Psoas muscle (tissue), 8 donors: ENCODE results near the gene CHMP4A. TPM values are rescaled to one million over a fixed set of nuclear protein-coding genes. Genes with fewer than 3 reads are reported as not detected.
"Not testable (repeated sequence)": the region's sequence is repeated elsewhere in the genome, so short reads cannot be mapped to it uniquely, and the experiment has no call there.

ENCODE experiments used
- ATAC-seq, 4 donors: fragments of 200-7000 bp; cut with Tn5 transposase; one replicate each; pipeline ENCODE4 v1.9.1; 2020; ENCODE audit warnings: moderate library complexity in 3 of 4, mild to moderate bottlenecking in 2 of 4
- DNase-seq, 2 donors: peaks; one replicate each; pipeline ENCODE4 v3.0.0-alpha.2; 2020
- H3K27ac ChIP-seq: fragments of 200-600 bp; one replicate; pipeline ENCODE4 v1.8.0; 2022
- H3K27me3 ChIP-seq, 3 donors: fragments of 200-600 bp in 1 of 3; one replicate each; pipeline versions ENCODE4 v1.6.1 to v1.8.0; 2013 to 2022; ENCODE audit warnings: low read length in 2 of 3, mild to moderate bottlenecking in 2 of 3, moderate library complexity in 1 of 3; ENCODE audit not compliant: insufficient read depth in 3 of 3
- H3K36me3 ChIP-seq, 2 donors: fragments of 200-600 bp in 1 of 2; one replicate each; pipeline versions ENCODE4 v1.6.1 to v1.8.0; 2013 to 2022; ENCODE audit warnings: low read depth in 1 of 2, mild to moderate bottlenecking in 1 of 2, moderate library complexity in 1 of 2; ENCODE audit not compliant: insufficient read depth in 1 of 2
- H3K4me1 ChIP-seq: fragments of 200-600 bp; one replicate; pipeline ENCODE4 v1.8.0; 2022
- H3K4me3 ChIP-seq: fragments of 200-600 bp; one replicate; pipeline ENCODE4 v1.8.0; 2022; ENCODE audit warnings: mild to moderate bottlenecking
- H3K9me3 ChIP-seq: fragments of 200-600 bp; one replicate; pipeline ENCODE4 v1.8.0; 2022
- CTCF ChIP-seq: fragments of 200-600 bp; IDR thresholded peaks from one replicate; pipeline ENCODE4 v1.8.0; 2022; ENCODE audit warnings: antibody characterized with exemption
- WGBS, 3 donors: extraction: QIAGEN DNeasy Blood & Tissue Kit; methylation state at CpG; one replicate each; pipeline versions ENCODE4 v1.1.6 to v1.1.7; 2013; 5-methylcytosine and 5-hydroxymethylcytosine counted together
- intact Hi-C, 2 donors: fragments of 100-400 bp; cut with DNase I; formaldehyde crosslinking; loops; one replicate each; pipeline versions ENCODE4 v1.11.0 to v1.14.2; 2022
- polyA plus RNA-seq, 3 donors: library from polyadenylated mRNA; stranded (reverse); fragments of 200-250 nt; gene quantifications; one replicate each; pipeline ENCODE4 v1.2.3, GENCODE V29; 2013
- total RNA-seq, 4 donors: library from RNA; stranded (reverse); fragmentation: NEBNext Ultra II Directional in 2 of 4; extraction: Animal tissue kit (Norgen Biotek cat#: 25700) in 2 of 4; gene quantifications; one replicate each; pipeline versions ENCODE4 v1.2.1 to v1.2.4, GENCODE V29; 2021 to 2023
- donor health status: healthy with polysubstance abuse.
- donor health status: DM: no; HTN: no; CAD: no; lungs with moderate emphysema.
- donor health status: Bipolar disorder and iron deficiency.
- donor health status: healthy.
- donor health status: DM: yes; HTN: yes; CAD: no.
- donor health status: DM: no; HTN: no; CAD: no.
- donor health status: DM: no; HTN: no; CAD: no.
- donor health status: DM: yes; HTN: yes; CAD: no.

CHMP4A gene
- total and polyA plus RNA-seq, 7 donors, result 12.3 to 42.1 (median 18.2) TPM

- Histone ChIP-seq H3K9me3 (no peaks in the 10 kb centered on the region), H3K27ac (no peak overlapping the region), H3K4me1 (peaks cover 21% of the 10 kb centered on the region), H3K27me3 (no peaks in the 10 kb centered on the region), H3K36me3 (peaks cover 0 to 27% of the 10 kb centered on the region in 2 donors), H3K4me3 (no peak overlapping the region)
- TF ChIP-seq CTCF, result no peak
- ATAC-seq, result no peak
- no peak for DNase-seq
- WGBS, 3 donors, result 0 to 54% (median 0%) methylated on average over 1 of the region's 1 CpG
- intact Hi-C loops, result no loop called here
These were observed 15.6 kb upstream of the CHMP4A start for GRCh38 chr14:24228902-24229301.

- no peak for ATAC-seq
- intact Hi-C loops, result no loop called here
These were observed 13.2 kb upstream of the CHMP4A start for GRCh38 chr14:24226473-24226872.

GRCh38 chr14:24224618-24225071, 11.4 kb upstream of the CHMP4A start:
- intact Hi-C loops, result no loop called here
- Histone ChIP-seq H3K27me3 (no peaks in the 10 kb centered on the region), H3K36me3 (peaks cover 0 to 22% of the 10 kb centered on the region in 2 donors), H3K9me3 (no peaks in the 10 kb centered on the region), H3K4me3 (no peak overlapping the region), H3K27ac (peak overlapping the region; percentile 53), H3K4me1 (peaks cover 3% of the 10 kb centered on the region)
- ATAC-seq, result peak in 2 of 4 donors; percentile 31
- no peak for DNase-seq
- WGBS, 3 donors, result 61 to 74% (median 68%) methylated on average over 7 of the region's 7 CpGs
- TF ChIP-seq CTCF, result no peak

More at GRCh38 chr14:24226473-24226872, 13.2 kb upstream of the CHMP4A start:
- Histone ChIP-seq H3K4me1 (peaks cover 12% of the 10 kb centered on the region), H3K9me3 (no peaks in the 10 kb centered on the region), H3K27ac (no peak overlapping the region), H3K27me3 (no peaks in the 10 kb centered on the region), H3K36me3 (peaks cover 0 to 24% of the 10 kb centered on the region in 2 donors), H3K4me3 (no peak overlapping the region)
- no peak for DNase-seq
- TF ChIP-seq CTCF, result no peak
- 44 to 58% (median 53%) methylated on average over 1 of the region's 1 CpG for WGBS, 3 donors

GRCh38 chr14:24222987-24223386, 9.7 kb upstream of the CHMP4A start:
- peaks cover 0 to 16% of the 10 kb centered on the region in 2 donors for H3K36me3 ChIP-seq
- 98 to 100% (median 99%) methylated on average over 4 of the region's 4 CpGs for WGBS, 3 donors
- ATAC-seq, H3K27ac ChIP-seq, H3K4me1 ChIP-seq, H3K4me3 ChIP-seq, DNase-seq, H3K9me3 ChIP-seq, H3K27me3 ChIP-seq, intact Hi-C loops: not testable (repeated sequence)

- TF ChIP-seq CTCF, result no peak
- Histone ChIP-seq H3K36me3 (peaks cover 3 to 21% of the 10 kb centered on the region in 2 donors), H3K27me3 (no peaks in the 10 kb centered on the region), H3K27ac (no peak overlapping the region), H3K4me3 (no peak overlapping the region), H3K4me1 (peaks cover 8% of the 10 kb centered on the region), H3K9me3 (no peaks in the 10 kb centered on the region)
- DNase-seq (no peak), ATAC-seq (no peak)
- 55 to 61% (median 58%) methylated on average over 3 of the region's 3 CpGs for WGBS, 3 donors
- intact Hi-C loops, result no loop called here
These were observed 6.2 kb upstream of the CHMP4A start for GRCh38 chr14:24219521-24219920.
